Endothelial cell of umbilical vein (primary cell): ENCODE measurements around the gene TFRC.

Source experiments
- EZH2 ChIP-seq: IDR thresholded peaks from 2 replicates; pipeline ENCODE4 v1.6.1; 2012; ENCODE audit warnings: borderline replicate concordance, low read depth, mild to moderate bottlenecking, moderate library complexity, low read length, inconsistent platforms; ENCODE audit not compliant: severe bottlenecking
- GATA2 ChIP-seq: IDR thresholded peaks from 2 replicates; pipeline ENCODE4 v1.7.0; 2011; ENCODE audit warnings: low read depth, mild to moderate bottlenecking, moderate library complexity, mixed read lengths, low read length; ENCODE audit not compliant: insufficient read length, insufficient read depth
- POLR2A ChIP-seq: IDR thresholded peaks from 2 replicates; pipeline ENCODE4 v1.6.1; 2012; ENCODE audit warnings: low read depth, mild to moderate bottlenecking, control low read depth, low read length
- TF ChIP-seq, protein P1 (sequence below), 2 donors: IDR thresholded peaks; 1 replicate in 1 of 2; 2 replicates in 1 of 2; pipeline ENCODE4 v1.5.1; 2011; ENCODE audit warnings: low read length in 2 of 2, mild to moderate bottlenecking in 2 of 2, moderate library complexity in 2 of 2, control low read depth in 1 of 2, inconsistent platforms in 1 of 2, low read depth in 1 of 2; ENCODE audit not compliant: insufficient read depth in 1 of 2; ENCODE audit errors: extremely low read depth in 1 of 2

DNA sequence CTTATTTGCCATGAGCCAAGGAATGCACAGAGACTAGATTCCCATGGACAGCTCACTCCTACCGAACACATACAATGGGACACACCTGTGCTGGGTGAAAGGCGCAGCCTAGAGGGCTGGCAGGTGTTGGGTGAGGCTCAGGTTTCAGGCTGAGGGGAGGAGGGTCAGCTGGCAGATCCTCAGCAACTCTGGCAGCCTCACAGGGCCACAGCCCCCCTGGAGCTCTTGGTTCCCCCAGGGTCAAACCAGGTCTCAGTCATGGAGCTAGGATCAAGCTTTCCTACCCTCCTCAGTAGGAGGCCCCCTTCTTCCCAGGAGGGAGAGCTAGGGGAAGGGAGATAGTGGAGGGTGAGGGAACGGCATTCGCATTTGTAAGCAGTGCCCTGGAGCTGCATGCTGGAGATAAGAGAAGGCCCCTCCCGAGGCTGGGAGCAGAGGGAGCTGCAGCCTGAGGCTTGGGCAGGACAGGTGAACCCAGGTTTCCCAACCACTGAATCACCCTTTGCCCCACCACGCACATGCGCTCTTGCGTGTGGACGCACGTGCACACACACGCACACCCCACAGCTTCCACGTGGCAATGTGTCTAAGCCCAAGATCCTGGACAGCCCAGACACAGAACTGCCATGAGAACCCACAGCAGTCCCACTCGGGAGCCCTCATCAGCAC is 26.3 kb upstream of the TFRC start:
- TF ChIP-seq, protein P1, sequence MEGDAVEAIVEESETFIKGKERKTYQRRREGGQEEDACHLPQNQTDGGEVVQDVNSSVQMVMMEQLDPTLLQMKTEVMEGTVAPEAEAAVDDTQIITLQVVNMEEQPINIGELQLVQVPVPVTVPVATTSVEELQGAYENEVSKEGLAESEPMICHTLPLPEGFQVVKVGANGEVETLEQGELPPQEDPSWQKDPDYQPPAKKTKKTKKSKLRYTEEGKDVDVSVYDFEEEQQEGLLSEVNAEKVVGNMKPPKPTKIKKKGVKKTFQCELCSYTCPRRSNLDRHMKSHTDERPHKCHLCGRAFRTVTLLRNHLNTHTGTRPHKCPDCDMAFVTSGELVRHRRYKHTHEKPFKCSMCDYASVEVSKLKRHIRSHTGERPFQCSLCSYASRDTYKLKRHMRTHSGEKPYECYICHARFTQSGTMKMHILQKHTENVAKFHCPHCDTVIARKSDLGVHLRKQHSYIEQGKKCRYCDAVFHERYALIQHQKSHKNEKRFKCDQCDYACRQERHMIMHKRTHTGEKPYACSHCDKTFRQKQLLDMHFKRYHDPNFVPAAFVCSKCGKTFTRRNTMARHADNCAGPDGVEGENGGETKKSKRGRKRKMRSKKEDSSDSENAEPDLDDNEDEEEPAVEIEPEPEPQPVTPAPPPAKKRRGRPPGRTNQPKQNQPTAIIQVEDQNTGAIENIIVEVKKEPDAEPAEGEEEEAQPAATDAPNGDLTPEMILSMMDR (IDR thresholded peaks at IDR 0.05; ENCODE audit: extremely low read depth in 1 of 2, insufficient read depth in 1 of 2, low read depth in 1 of 2, low read length in 2 of 2): no peak
- no peak for TF ChIP-seq EZH2
- no peak for TF ChIP-seq POLR2A
- TF ChIP-seq GATA2: no peak
